Measurements from ENCODE around the gene HES7.
A peak's percentile ranks its signal among the peaks of the same experiment; 100 is the strongest.

Gene HES7

GRCh38 chr17:8124350-8125153, 646 bp upstream of the HES7 start:
- TF ChIP-seq CTCF (IDR thresholded peaks at IDR 0.05; ENCODE audit: low read depth, low read length), result no peak
- H3K4me3 ChIP-seq (ENCODE audit: low read depth, low read length), result peak overlapping the region; percentile 73

GRCh38 chr17:8122924-8123694, 797 bp downstream of the HES7 start:
- peak overlapping the region; percentile 70 for H3K4me3 ChIP-seq (ENCODE audit: low read depth, low read length)
- TF ChIP-seq CTCF (IDR thresholded peaks at IDR 0.05; ENCODE audit: low read depth, low read length), result no peak

- no peak for TF ChIP-seq CTCF (IDR thresholded peaks at IDR 0.05; ENCODE audit: low read depth, low read length)
- H3K4me3 ChIP-seq (ENCODE audit: low read depth, low read length), result peak overlapping the region; percentile 70
Measured at GRCh38 chr17:8122422-8122923, 1.4 kb downstream of the HES7 start.

- peak; percentile 48 for TF ChIP-seq CTCF (IDR thresholded peaks at IDR 0.05; ENCODE audit: low read depth, low read length)
- H3K4me3 ChIP-seq (ENCODE audit: low read depth, low read length), result peak overlapping the region; percentile 70
Measured at GRCh38 chr17:8121681-8122421, 2.1 kb downstream of the HES7 start.

- TF ChIP-seq CTCF (IDR thresholded peaks at IDR 0.05; ENCODE audit: low read depth, low read length), result no peak
- peak overlapping the region; percentile 70 for H3K4me3 ChIP-seq (ENCODE audit: low read depth, low read length)
Measured at GRCh38 chr17:8121407-8121680, 2.6 kb downstream of the HES7 start.

- TF ChIP-seq CTCF (IDR thresholded peaks at IDR 0.05; ENCODE audit: low read depth, low read length), result peak; percentile 41
Measured at GRCh38 chr17:8120520-8121406, 3.1 kb downstream of the HES7 start.

More at GRCh38 chr17:8120520-8121406, 3.1 kb downstream of the HES7 start:
- peak overlapping the region; percentile 70 for H3K4me3 ChIP-seq (ENCODE audit: low read depth, low read length)
